GM19395 (cell line): Measurements from ENCODE around the gene TNFRSF11A.

Experiments
- ATAC-seq: cut with Tn5 transposase; IDR thresholded peaks from one replicate; pipeline ENCODE4 v1.9.1; 2021; ENCODE audit warnings: mild to moderate bottlenecking, moderate library complexity; ENCODE audit not compliant: unreplicated experiment

TNFRSF11A gene

GRCh38 chr18:62324181-62324828 lies 805 bp upstream of the TNFRSF11A start:
- no peak for ATAC-seq

GRCh38 chr18:62325806-62326645 lies 916 bp downstream of the TNFRSF11A start:
- ATAC-seq = no peak

GRCh38 chr18:62326646-62327348 lies 1.7 kb downstream of the TNFRSF11A start:
- no peak for ATAC-seq

GRCh38 chr18:62327977-62328376 lies 2.9 kb downstream of the TNFRSF11A start:
- ATAC-seq = no peak

- no peak for ATAC-seq
These were observed 3.7 kb downstream of the TNFRSF11A start for GRCh38 chr18:62328586-62329525.

- no peak for ATAC-seq
These were observed 4.8 kb downstream of the TNFRSF11A start for GRCh38 chr18:62329691-62330454.

GRCh38 chr18:62330650-62331049 lies 5.5 kb downstream of the TNFRSF11A start:
- ATAC-seq = no peak

GRCh38 chr18:62331581-62332356 lies 6.7 kb downstream of the TNFRSF11A start:
- ATAC-seq = no peak

GRCh38 chr18:62332431-62332830 lies 7.3 kb downstream of the TNFRSF11A start:
- ATAC-seq = no peak

GRCh38 chr18:62332964-62333695 lies 8.0 kb downstream of the TNFRSF11A start:
- no peak for ATAC-seq

GRCh38 chr18:62334120-62334519 lies 9.0 kb downstream of the TNFRSF11A start:
- ATAC-seq = no peak

GRCh38 chr18:62335494-62335893 lies 10.4 kb downstream of the TNFRSF11A start:
- no peak for ATAC-seq

GRCh38 chr18:62336618-62337017 lies 11.5 kb downstream of the TNFRSF11A start:
- no peak for ATAC-seq

GRCh38 chr18:62337336-62337735 lies 12.2 kb downstream of the TNFRSF11A start:
- ATAC-seq = no peak

- ATAC-seq = no peak
These were observed 13.5 kb downstream of the TNFRSF11A start for GRCh38 chr18:62338446-62339105.

GRCh38 chr18:62339106-62339988 lies 14.2 kb downstream of the TNFRSF11A start:
- no peak for ATAC-seq

GRCh38 chr18:62340996-62341395 lies 15.9 kb downstream of the TNFRSF11A start:
- no peak for ATAC-seq
